Panc1 (cell line): ENCODE measurements around the gene LRRC3. TPM values are rescaled to one million over a fixed set of nuclear protein-coding genes. Genes with fewer than 3 reads are reported as not detected.

ENCODE experiments used
- ATAC-seq: fragments of 200-7000 bp; cut with Tn5 transposase; 2 replicates; pipeline ENCODE4 v1.9.1; 2020; ENCODE audit warnings: mild to moderate bottlenecking, moderate library complexity
- BruUV-seq: library from RNA; stranded (reverse); fragments of 400-500 nt; replicated peaks from 2 replicates; lab custom pipeline; 2021; lab: Mats Ljungman, UMichigan
- CTCF ChIA-PET: fragments of 300-600 bp; sonication (Branson Sonifier 250); formaldehyde crosslinking; loops from one replicate; lab custom pipeline; 2022; ENCODE audit warnings: antibody characterized with exemption; lab: Charles Lee
- POLR2A ChIA-PET: fragments of 300-600 bp; sonication (Branson Sonifier 250); formaldehyde crosslinking; loops from one replicate; lab custom pipeline; 2022; ENCODE audit warnings: antibody characterized with exemption; lab: Charles Lee
- DNase-seq: peaks from one replicate; pipeline ENCODE4 v3.0.0-alpha.2; 2010; ENCODE audit warnings: low read depth, low spot score
- H3K27ac ChIP-seq: 2 replicates; pipeline ENCODE4 v1.5.1; 2011; ENCODE audit warnings: mild to moderate bottlenecking, low read length, inconsistent platforms
- H3K27me3 ChIP-seq: fragments of 200-500 bp; sonication (Bioruptor generic); 2 replicates; pipeline ENCODE4 v1.6.0; 2014; ENCODE audit warnings: low read length, inconsistent platforms; ENCODE audit not compliant: control insufficient read depth, insufficient read depth
- H3K36me3 ChIP-seq: fragments of 200-500 bp; sonication (Bioruptor generic); 2 replicates; pipeline ENCODE4 v1.5.1; 2014; ENCODE audit warnings: inconsistent platforms, mild to moderate bottlenecking, low read length, moderate library complexity; ENCODE audit not compliant: control insufficient read depth, insufficient read depth
- H3K4me1 ChIP-seq: 2 replicates; pipeline ENCODE4 v1.5.1; 2011; ENCODE audit warnings: inconsistent platforms, mild to moderate bottlenecking, low read length, moderate library complexity; ENCODE audit not compliant: control insufficient read depth, insufficient read depth
- H3K4me3 ChIP-seq, 2 experiments: 2 replicates each; pipeline ENCODE4 v1.5.1; 2011 to 2012; ENCODE audit warnings: low read depth in 2 of 2, low read length in 2 of 2, mild to moderate bottlenecking in 2 of 2, inconsistent platforms in 1 of 2, moderate library complexity in 1 of 2
- H3K9me3 ChIP-seq: fragments of 200-500 bp; sonication (Bioruptor generic); 2 replicates; pipeline ENCODE4 v1.5.1; 2014; ENCODE audit warnings: low read depth, mild to moderate bottlenecking, inconsistent platforms, low read length, moderate library complexity; ENCODE audit not compliant: control insufficient read depth, insufficient read depth
- CTCF ChIP-seq: fragments of 450-650 bp; IDR thresholded peaks from 2 replicates; pipeline ENCODE4 v1.5.1; 2017; ENCODE audit warnings: mild to moderate bottlenecking
- POLR2AphosphoS5 ChIP-seq: IDR thresholded peaks from 2 replicates; pipeline ENCODE4 v1.6.1; 2012; ENCODE audit warnings: mild to moderate bottlenecking, low read depth, low read length, moderate library complexity
- REST ChIP-seq, 2 experiments: IDR thresholded peaks; 2 replicates each; pipeline ENCODE4 v1.6.1; 2011 to 2012; ENCODE audit warnings: low read depth in 2 of 2, control low read depth in 1 of 2, low read length in 1 of 2, mild to moderate bottlenecking in 1 of 2, moderate library complexity in 1 of 2; ENCODE audit not compliant: insufficient read depth in 1 of 2
- SIN3A ChIP-seq: IDR thresholded peaks from 2 replicates; pipeline ENCODE4 v1.6.1; 2012; ENCODE audit warnings: low read depth, mild to moderate bottlenecking, low read length, moderate library complexity, borderline replicate concordance; ENCODE audit not compliant: insufficient read depth
- TCF7L2 ChIP-seq: IDR thresholded peaks from 2 replicates; pipeline ENCODE4 v1.6.1; 2011; ENCODE audit warnings: mild to moderate bottlenecking, low read depth, low read length, inconsistent platforms
- in situ Hi-C: cut with HindIII; loops from 2 replicates; pipeline ENCODE4 v1.10.0; 2016; ENCODE audit warnings: low sequenced_read_pairs, low pct_unique_long_range_greater_than_20kb
- intact Hi-C: fragments of 100-400 bp; cut with micrococcal nuclease; formaldehyde crosslinking; loops from one replicate; pipeline ENCODE4 v1.10.0; 2022; ENCODE audit not compliant: unreplicated experiment
- total RNA-seq: library from RNA; stranded (reverse); gene quantifications from one replicate; pipeline ENCODE4 v1.2.1, GENCODE V29; 2021; ENCODE audit not compliant: unreplicated experiment

The LRRC3 gene
- total RNA-seq, 1 experiment from 2014 or later = 3.3 TPM

DNA sequence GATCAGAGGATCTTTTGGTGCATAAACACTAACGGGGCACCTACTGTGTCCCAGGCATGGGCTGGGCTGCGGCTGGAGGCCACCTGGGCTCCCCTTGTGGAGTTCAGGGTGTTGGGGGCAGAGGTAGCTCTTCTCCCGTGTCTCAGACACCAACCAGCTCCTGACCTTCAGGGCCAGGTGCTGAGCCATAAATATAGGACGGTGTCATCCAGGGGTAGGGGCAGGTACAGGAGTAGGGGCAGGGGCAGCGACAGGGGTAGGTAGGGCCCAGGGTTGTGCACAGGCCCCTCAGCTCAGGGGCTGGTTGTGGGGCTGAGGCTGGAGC is 18.0 kb upstream of the LRRC3 start:
- H3K27ac ChIP-seq = no peak overlapping the region
- in situ Hi-C loops = no loop called here
- DNase-seq (no peak), ATAC-seq (no peak)
- CTCF ChIA-PET = no interaction called here
- BruUV-seq = no TSS peak
- H3K4me1 ChIP-seq = no peaks in the 10 kb centered on the region
- H3K9me3 ChIP-seq = no peaks in the 10 kb centered on the region
- TF ChIP-seq TCF7L2 = no peak
- no peak for TF ChIP-seq CTCF
- no peak for TF ChIP-seq POLR2AphosphoS5
- TF ChIP-seq SIN3A = no peak
- no peak overlapping the region for H3K4me3 ChIP-seq
- H3K27me3 ChIP-seq = no peaks in the 10 kb centered on the region
- no peaks in the 10 kb centered on the region for H3K36me3 ChIP-seq
- POLR2A ChIA-PET = no interaction called here
- intact Hi-C loops = no loop called here

DNA sequence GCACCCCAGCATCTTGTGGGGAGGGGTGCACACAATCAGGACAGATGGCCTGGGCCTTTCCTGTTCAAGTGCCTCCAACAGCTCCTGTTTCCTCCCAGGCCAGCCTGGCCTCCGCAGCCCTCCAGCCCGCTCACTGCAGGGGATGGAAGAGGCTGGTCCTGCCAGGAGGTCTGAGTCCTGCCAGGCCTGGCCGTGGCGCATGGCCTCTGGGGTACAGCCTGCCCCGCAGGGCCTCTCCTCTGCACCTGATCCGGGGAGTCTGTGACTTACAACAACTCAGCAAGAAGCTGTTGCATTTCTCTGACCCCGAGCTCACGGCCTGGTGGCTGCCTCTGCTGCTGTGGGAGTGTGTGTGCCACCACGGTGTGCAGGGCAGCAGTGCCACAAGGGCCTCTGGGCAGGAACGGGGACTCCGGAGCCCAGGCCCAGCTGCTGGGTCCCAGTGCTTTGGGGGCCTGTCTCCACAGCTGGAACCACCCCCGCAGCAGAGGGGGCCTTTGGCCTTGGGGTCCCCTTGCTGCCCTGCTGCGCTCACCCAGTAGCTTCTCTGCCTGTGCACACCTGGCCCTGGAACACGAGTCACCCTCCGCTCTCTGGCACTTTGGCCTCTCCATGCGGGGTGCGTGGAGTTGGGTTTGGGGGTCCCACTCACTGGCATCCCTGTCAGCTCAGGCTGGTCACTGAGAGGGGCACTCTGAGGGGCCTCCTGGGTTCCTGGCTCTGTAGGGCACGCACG is 17.4 kb upstream of the LRRC3 start:
- CTCF ChIA-PET = no interaction called here
- H3K4me1 ChIP-seq = no peaks in the 10 kb centered on the region
- intact Hi-C loops (no loop called here), in situ Hi-C loops (no loop called here)
- no peaks in the 10 kb centered on the region for H3K9me3 ChIP-seq
- no TSS peak for BruUV-seq
- POLR2A ChIA-PET = no interaction called here
- TF ChIP-seq POLR2AphosphoS5 (no peak), REST (IDR thresholded peaks at IDR 0.05; ENCODE audit: insufficient read depth in 1 of 2, low read depth in 2 of 2, low read length in 1 of 2) (no peak), TCF7L2 (no peak), CTCF (no peak), SIN3A (no peak)
- DNase-seq = no peak
- H3K36me3 ChIP-seq = no peaks in the 10 kb centered on the region
- no peaks in the 10 kb centered on the region for H3K27me3 ChIP-seq
- ATAC-seq = no peak
- H3K27ac ChIP-seq = no peak overlapping the region
- H3K4me3 ChIP-seq = no peak overlapping the region
